ENCODE results near the gene CRACR2B. TPM values are rescaled to one million over a fixed set of nuclear protein-coding genes. Genes with fewer than 3 reads are reported as not detected.

Gene CRACR2B
- total and polyA plus RNA-seq, 2 donors from 2014 or later: 16.5 to 22.6 TPM

- intact Hi-C loops (cut with DNase I): loop anchor here (10.0 kb wide), 1 partner anchor 190 kb away; no protein-coding TSS in a partner anchor
- Histone ChIP-seq H3K4me1 (ENCODE audit: control insufficient read depth in 2 of 3, insufficient read depth in 2 of 3, low read depth in 1 of 3, low read length in 3 of 3) (peaks cover 0 to 12% (median 4%) of the 10 kb centered on the region in 3 donors), H3K9ac (ENCODE audit: low read length in 3 of 3) (no peak overlapping the region), H3K36me3 (ENCODE audit: control insufficient read depth in 2 of 3, insufficient read depth in 3 of 3, low read length in 3 of 3) (no peaks in the 10 kb centered on the region), H3K9me3 (ENCODE audit: control insufficient read depth in 2 of 3, insufficient read depth in 1 of 3, low read length in 3 of 3) (no peaks in the 10 kb centered on the region), H3K4me3 (ENCODE audit: low read length in 3 of 3) (no peak overlapping the region), H3K27ac (ENCODE audit: low read depth in 2 of 2, low read length in 2 of 2) (no peak overlapping the region), H3K27me3 (ENCODE audit: control insufficient read depth, insufficient read depth, low read length) (no peaks in the 10 kb centered on the region)
- no peak for DNase-seq
- no peak for TF ChIP-seq CTCF (IDR thresholded peaks at IDR 0.05; ENCODE audit: borderline replicate concordance, extremely low read depth, insufficient read depth)
- no peak for FAIRE-seq
These were observed 27.0 kb downstream of the CRACR2B start for GRCh38 chr11:854601-855329.

GRCh38 chr11:855330-855674 lies 27.6 kb downstream of the CRACR2B start:
- Histone ChIP-seq H3K27ac (ENCODE audit: low read depth in 2 of 2, low read length in 2 of 2) (no peak overlapping the region), H3K27me3 (ENCODE audit: control insufficient read depth, insufficient read depth, low read length) (no peaks in the 10 kb centered on the region), H3K4me1 (ENCODE audit: control insufficient read depth in 2 of 3, insufficient read depth in 2 of 3, low read depth in 1 of 3, low read length in 3 of 3) (peaks cover 0 to 18% (median 5%) of the 10 kb centered on the region in 3 donors), H3K36me3 (ENCODE audit: control insufficient read depth in 2 of 3, insufficient read depth in 3 of 3, low read length in 3 of 3) (no peaks in the 10 kb centered on the region), H3K9ac (ENCODE audit: low read length in 3 of 3) (no peak overlapping the region), H3K9me3 (ENCODE audit: control insufficient read depth in 2 of 3, insufficient read depth in 1 of 3, low read length in 3 of 3) (no peaks in the 10 kb centered on the region), H3K4me3 (ENCODE audit: low read length in 3 of 3) (no peak overlapping the region)
- DNase-seq (no peak), FAIRE-seq (no peak)
- intact Hi-C loops (cut with DNase I): loop anchor here (10.0 kb wide), 1 partner anchor 189 kb away; no protein-coding TSS in a partner anchor
- TF ChIP-seq CTCF (IDR thresholded peaks at IDR 0.05; ENCODE audit: borderline replicate concordance, extremely low read depth, insufficient read depth): no peak

DNA sequence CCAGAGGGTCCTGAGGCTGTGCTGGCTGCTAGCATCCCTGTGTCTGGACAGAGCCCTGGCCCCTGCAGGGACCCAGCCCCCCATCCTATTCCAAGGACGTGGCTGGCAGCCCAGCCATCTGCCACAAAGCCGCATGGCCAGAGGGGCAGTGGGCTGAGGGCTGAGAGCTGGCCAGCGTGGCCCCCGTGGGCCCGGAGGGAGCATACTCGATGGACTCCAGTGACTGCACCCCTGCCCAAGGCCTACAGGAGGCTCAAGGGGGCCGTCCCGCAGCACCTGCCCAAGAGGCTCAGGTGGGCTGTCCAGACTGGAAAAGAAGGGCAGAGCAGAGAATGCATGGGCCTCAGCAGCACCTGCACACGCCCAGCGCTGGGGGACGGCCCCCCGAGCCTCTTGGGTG lies 28.1 kb downstream of the CRACR2B start:
- Histone ChIP-seq H3K27me3 (ENCODE audit: control insufficient read depth, insufficient read depth, low read length) (no peaks in the 10 kb centered on the region), H3K9ac (ENCODE audit: low read length in 3 of 3) (no peak overlapping the region), H3K27ac (ENCODE audit: low read depth in 2 of 2, low read length in 2 of 2) (no peak overlapping the region), H3K4me3 (ENCODE audit: low read length in 3 of 3) (no peak overlapping the region), H3K36me3 (ENCODE audit: control insufficient read depth in 2 of 3, insufficient read depth in 3 of 3, low read length in 3 of 3) (no peaks in the 10 kb centered on the region), H3K4me1 (ENCODE audit: control insufficient read depth in 2 of 3, insufficient read depth in 2 of 3, low read depth in 1 of 3, low read length in 3 of 3) (peaks cover 0 to 18% (median 5%) of the 10 kb centered on the region in 3 donors), H3K9me3 (ENCODE audit: control insufficient read depth in 2 of 3, insufficient read depth in 1 of 3, low read length in 3 of 3) (no peaks in the 10 kb centered on the region)
- intact Hi-C loops (cut with DNase I): loop anchor here (10.0 kb wide), 1 partner anchor 189 kb away; no protein-coding TSS in a partner anchor
- DNase-seq: no peak
- TF ChIP-seq CTCF (IDR thresholded peaks at IDR 0.05; ENCODE audit: borderline replicate concordance, extremely low read depth, insufficient read depth): no peak
- no peak for FAIRE-seq

Data from kidney (tissue), 14 donors.